Cardiac atrium fibroblast (primary cell): ENCODE data around the gene HDGF. TPM values are rescaled to one million over a fixed set of nuclear protein-coding genes. Genes with fewer than 3 reads are reported as not detected.

Experiments used
- total RNA-seq: library from RNA; depleted of rRNA; stranded (reverse); fragments of >200 nt; gene quantifications from 2 replicates; pipeline ENCODE4 v1.2.3, GENCODE V29; 2015

HDGF gene
- 134 and 156 TPM in 2 replicates for total RNA-seq

GRCh38 chr1:156751451-156751756, at the start of gene HDGF:
Gene HDGF, minus strand, starts transcription at chr1:156751675. Its CDS starts 246 bp downstream, at chr1:156751429.

GRCh38 chr1:156767101-156767878, 15.8 kb upstream of the HDGF start, which contains the start of gene PRCC:
Gene PRCC, plus strand, starts transcription at chr1:156767535. Its CDS starts 237 bp downstream, at chr1:156767772.

DNA sequence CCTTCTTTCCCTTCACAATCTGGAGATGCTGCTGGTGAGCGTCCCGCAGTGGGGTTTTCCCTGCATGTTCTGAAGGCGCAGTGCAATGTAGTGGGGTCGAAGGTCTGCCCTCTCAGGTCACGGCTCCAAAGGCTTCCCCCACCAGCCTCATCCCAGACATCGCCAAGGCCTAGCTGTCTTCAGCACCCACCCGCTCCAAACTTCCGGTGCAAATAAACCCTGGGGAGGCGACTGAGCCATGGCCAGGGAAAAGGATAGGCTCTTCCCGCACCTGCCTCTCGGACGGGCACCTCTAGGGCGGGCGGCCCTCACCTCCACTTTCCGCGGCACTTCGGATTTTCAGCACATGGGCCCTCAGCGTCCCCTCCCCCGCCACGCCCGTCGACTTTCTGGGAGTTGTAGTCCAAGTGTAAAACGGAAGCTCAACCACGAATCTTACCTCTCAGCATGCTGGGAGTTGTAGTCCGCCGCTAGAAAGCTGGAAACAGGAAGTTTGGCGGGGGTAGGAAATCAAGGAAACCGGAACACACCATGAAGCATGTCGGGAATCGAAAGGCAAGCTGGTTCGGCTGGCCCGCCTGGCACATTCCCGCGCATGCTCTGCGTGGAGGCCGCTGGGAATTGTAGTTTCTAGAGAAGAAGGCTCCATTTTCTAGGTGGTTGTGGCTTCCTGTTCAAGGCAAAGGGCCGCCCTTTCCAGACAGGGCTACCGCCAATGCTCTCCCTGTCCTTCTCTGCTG, 10.6 kb downstream of the HDGF start, which contains the start of gene MRPL24:
MRPL24 (minus strand) TSS at position 348 of the 740 bp plus-strand sequence. CDS start 2,384 bp downstream, outside the sequence.

DNA sequence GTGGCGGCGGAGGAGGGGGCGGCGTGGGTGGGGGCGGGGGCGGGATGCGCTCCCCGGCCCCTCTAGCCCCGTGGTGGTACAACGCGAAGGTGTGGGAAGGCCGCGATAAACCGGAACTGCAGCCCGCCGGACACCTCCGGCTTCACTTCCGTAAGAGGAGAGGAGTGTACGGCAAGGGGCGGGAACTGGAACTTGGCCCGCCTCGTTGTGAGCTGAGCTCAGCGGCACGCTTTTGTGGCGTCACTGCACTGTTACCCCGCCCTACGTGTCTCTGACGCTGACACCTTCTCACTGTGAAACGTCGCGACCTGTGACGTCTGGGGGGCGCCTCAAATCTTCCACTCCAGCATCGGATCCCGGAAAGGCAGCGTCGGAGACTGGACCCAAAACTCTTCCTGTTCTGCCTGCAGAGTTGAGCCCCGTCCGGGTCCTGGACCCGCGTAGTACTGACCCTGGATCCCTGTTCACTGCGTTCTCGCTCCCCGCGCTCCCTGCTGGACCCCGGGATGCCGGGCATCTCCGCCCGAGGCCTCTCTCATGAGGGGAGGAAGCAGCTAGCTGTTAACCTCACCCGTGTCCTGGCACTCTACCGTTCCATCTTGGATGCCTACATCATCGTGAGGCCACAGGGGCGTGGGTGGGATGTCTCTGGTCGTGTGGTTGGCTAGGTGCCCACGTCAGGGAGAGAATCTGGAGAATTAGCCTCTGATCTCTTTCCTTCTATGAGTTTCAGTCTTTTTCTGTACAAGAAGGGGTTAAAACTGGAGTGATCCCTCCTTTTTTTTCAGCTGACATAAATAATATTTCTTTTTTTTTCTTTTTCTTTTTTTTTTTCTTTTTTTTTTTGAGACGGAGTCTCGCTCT, 22.6 kb downstream of the HDGF start, which contains the start of gene ISG20L2:
ISG20L2 (minus strand) TSS at position 168 of the 864 bp plus-strand sequence. CDS start 1,114 bp downstream, outside the sequence.

GRCh38 chr1:156727926-156728598, 23.4 kb downstream of the HDGF start, which contains the start of gene METTL25B:
Gene METTL25B, plus strand, starts transcription at chr1:156728469. Its CDS starts 636 bp downstream, at chr1:156729105.

GRCh38 chr1:156705321-156705917, 46.1 kb downstream of the HDGF start, which contains the start of gene CRABP2:
Gene CRABP2, minus strand, starts transcription at chr1:156705583. Its CDS starts 137 bp downstream, at chr1:156705446.

Other genes with a start within 250 kb of the HDGF start
- gene IQGAP3, start 179.1 kb downstream of the HDGF start, total RNA-seq: 4.3 and 5.5 TPM in 2 replicates
- gene TTC24, start 172.0 kb downstream of the HDGF start, total RNA-seq: not detected in 2 replicates
- 50.9 and 61.9 TPM in 2 replicates for gene NAXE, start 159.9 kb downstream of the HDGF start, total RNA-seq
- gene GPATCH4, start 150.2 kb downstream of the HDGF start, total RNA-seq: 5.8 and 13.0 TPM in 2 replicates
- 2.3 TPM in 1 of 2 replicates, not detected in the other for gene HAPLN2, start 132.3 kb downstream of the HDGF start, total RNA-seq
- not detected in 2 replicates for gene BCAN, start 109.6 kb downstream of the HDGF start, total RNA-seq
- gene NES, start 74.3 kb downstream of the HDGF start, total RNA-seq: 27.6 and 30.3 TPM in 2 replicates
- gene CRABP2, start 46.1 kb downstream of the HDGF start, total RNA-seq: 2.1 and 2.5 TPM in 2 replicates
- 6.5 and 11.6 TPM in 2 replicates for gene METTL25B, start 23.2 kb downstream of the HDGF start, total RNA-seq
- 13.7 and 18.0 TPM in 2 replicates for gene ISG20L2, start 22.9 kb downstream of the HDGF start, total RNA-seq
- 61.2 and 66.1 TPM in 2 replicates for gene MRPL24, start 10.6 kb downstream of the HDGF start, total RNA-seq
- 39.7 and 47.3 TPM in 2 replicates for gene PRCC, start 15.9 kb upstream of the HDGF start, total RNA-seq
- gene SH2D2A, start 65.2 kb upstream of the HDGF start, total RNA-seq: 0.18 TPM in 1 of 2 replicates, not detected in the other
- gene INSRR, start 107.4 kb upstream of the HDGF start, total RNA-seq: not detected in 2 replicates
- 0.16 TPM in 1 of 2 replicates, not detected in the other for gene NTRK1, start 109.2 kb upstream of the HDGF start, total RNA-seq
- 16.7 and 19.3 TPM in 2 replicates for gene PEAR1, start 142.0 kb upstream of the HDGF start, total RNA-seq
- gene LRRC71, start 169.0 kb upstream of the HDGF start, total RNA-seq: not detected in 2 replicates